ENCODE measurements around the gene TAS1R2.
A peak's percentile ranks its signal among the peaks of the same experiment; 100 is the strongest.

The TAS1R2 gene

DNA sequence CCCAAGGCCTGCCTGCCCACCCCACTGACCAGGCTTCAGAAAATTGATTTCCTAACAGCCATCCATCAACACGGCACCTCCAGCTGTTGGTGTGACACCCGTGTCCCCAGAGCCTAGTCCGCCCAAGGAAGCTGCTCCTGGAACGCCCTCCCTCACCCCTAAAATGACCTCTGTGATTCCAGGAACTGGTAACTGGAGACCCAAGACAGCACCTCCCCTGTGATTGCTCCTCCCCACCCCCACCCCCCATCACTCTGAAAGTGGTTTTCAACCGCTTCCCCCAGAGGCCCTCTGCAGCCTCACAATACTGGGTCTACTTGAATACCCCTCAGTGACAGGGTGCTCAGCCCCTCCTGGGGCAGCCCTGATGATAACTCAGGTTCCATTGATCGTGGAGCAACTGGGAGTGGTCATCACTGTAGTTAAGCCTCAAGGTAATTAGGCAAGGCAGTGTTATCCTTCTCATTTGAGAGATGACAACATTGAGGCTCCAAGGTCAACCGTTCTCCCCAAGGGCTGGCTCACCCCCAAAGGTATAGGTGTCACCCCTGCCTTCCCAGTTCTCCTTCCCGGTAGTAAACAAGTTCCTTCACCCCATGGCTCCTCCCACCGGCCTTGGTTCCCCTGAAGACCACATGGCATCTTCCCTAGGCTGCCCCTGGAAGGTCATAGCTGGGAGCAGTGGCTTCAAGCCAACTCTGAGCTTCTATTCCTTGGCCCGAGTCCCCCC, 52.0 kb downstream of the TAS1R2 start:
- no peak overlapping the region for H3K4me3 ChIP-seq
- H3K27ac ChIP-seq = no peak overlapping the region
- H3K27me3 ChIP-seq = peaks cover 0 to 9% (median 0%) of the 10 kb centered on the region in 11 experiments; a peak in 3 of 22 replicates
- no peak for TF ChIP-seq Cebpa-rat (IDR thresholded peaks at IDR 0.05)
- peaks cover 0 to 13% (median 6%) of the 10 kb centered on the region in 10 experiments; a peak in 7 of 20 replicates for H3K4me1 ChIP-seq
- H3K9ac ChIP-seq = no peak overlapping the region
- no peaks in the 10 kb centered on the region; a peak in 2 of 22 replicates for H4K20me1 ChIP-seq
- H3K4me2 ChIP-seq = peak overlapping the region in 7 of 11 experiments; percentile 2 to 36 (median 18); a peak in 7 of 22 replicates
- no peaks in the 10 kb centered on the region for H3K36me3 ChIP-seq
- no peaks in the 10 kb centered on the region for H3K9me3 ChIP-seq (replicated peaks in 1 of 11)

DNA sequence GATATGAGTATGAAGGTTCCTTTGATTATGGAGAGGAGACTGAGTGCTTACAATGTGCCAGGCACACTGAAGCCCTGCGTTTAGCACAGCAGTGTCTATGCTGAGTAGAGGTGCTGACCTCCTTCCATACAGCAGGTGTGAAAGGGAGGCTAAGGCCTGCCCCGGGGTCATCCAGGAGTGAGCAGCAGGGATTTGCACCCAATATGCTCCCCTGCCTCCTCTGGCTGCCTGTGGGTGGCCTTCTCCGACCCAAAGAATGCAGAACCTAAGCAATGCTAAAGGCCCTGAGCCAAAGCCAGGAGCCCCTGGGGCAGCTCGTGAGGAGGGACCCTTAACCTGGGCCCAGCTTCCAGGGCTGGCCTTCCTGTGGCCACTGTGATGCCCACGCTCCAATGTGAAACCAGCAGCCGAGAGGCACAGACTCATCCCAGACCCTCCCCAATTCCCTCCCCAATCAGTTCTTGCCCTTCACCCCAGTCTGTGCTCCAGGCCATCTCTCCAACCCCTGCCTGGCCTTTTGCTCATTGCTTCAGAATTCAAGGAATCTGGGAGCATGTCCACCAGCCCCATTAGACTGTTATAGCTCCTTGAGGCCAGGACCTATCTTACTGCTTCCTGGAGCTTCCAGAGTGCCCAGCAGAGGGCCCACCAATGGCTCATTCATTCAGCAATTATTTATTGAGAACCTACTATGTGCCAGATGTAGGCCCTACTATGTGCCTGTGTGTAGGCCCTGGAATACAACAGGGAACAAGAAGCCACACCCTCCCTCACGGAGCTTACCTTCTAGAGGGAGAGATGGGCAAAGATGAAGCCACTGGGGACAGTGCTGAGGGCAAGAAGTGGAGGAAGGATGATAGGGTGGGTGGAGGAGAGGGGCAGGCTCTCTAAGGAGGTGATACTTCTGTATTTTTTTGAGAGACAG, 53.3 kb downstream of the TAS1R2 start:
- Histone ChIP-seq H3K4me2 (no peak overlapping the region), H3K4me3 (no peak overlapping the region), H3K9ac (no peak overlapping the region), H3K27ac (no peak overlapping the region), H4K20me1 (no peaks in the 10 kb centered on the region; a peak in 2 of 22 replicates), H3K9me3 (replicated peaks in 1 of 11) (peaks cover 0 to 3% (median 0%) of the 10 kb centered on the region in 11 experiments; a peak in 1 of 22 replicates), H3K4me1 (peaks cover 0 to 13% (median 6%) of the 10 kb centered on the region in 10 experiments; a peak in 7 of 20 replicates), H3K27me3 (peaks cover 0 to 6% (median 0%) of the 10 kb centered on the region in 11 experiments; a peak in 2 of 22 replicates), H3K36me3 (no peaks in the 10 kb centered on the region)
- no peak for TF ChIP-seq Cebpa-rat (IDR thresholded peaks at IDR 0.05)

DNA sequence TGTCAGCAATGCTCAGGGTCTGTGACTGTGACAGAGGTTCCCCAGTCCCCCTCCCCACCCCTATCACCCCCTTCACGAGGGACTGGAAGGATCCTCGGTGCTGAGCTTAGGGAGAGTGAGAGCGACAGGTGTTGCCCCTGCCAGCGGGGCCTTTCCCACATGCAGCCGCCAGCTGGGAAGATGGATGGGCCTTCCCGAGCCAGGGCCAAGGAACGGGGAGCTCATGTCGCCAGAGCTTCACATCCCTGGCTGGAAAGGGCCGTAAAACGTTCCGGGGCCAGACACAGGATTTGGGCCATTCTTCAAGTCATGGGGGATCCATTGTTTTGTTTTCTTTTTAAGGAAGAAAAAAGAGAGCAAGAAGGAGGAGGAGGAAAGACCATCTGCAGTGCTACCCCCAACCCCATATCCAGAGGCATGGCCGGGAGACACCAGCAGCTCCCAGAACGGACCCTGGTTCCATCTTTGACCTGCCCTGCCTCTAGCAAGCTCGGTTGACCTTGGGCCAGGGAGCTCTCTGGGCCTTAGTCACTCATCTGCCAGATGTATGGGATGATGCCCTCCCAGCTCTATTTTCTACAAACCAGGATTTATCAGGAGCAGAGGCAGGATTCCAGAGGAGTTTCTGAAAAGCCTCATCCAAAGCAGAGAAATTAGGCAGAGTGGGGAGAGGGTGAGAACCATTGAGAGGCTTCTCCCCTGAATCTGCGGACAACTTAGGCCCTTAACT, 54.1 kb downstream of the TAS1R2 start:
- Histone ChIP-seq H3K36me3 (no peaks in the 10 kb centered on the region), H4K20me1 (no peaks in the 10 kb centered on the region; a peak in 2 of 22 replicates), H3K27me3 (no peaks in the 10 kb centered on the region; a peak in 2 of 22 replicates), H3K4me3 (no peak overlapping the region), H3K9ac (no peak overlapping the region), H3K9me3 (replicated peaks in 1 of 11) (peaks cover 0 to 3% (median 0%) of the 10 kb centered on the region in 11 experiments; a peak in 1 of 22 replicates), H3K4me2 (no peak overlapping the region), H3K27ac (no peak overlapping the region), H3K4me1 (peaks cover 0 to 13% (median 6%) of the 10 kb centered on the region in 10 experiments; a peak in 7 of 20 replicates)
- no peak for TF ChIP-seq Cebpa-rat (IDR thresholded peaks at IDR 0.05)

DNA sequence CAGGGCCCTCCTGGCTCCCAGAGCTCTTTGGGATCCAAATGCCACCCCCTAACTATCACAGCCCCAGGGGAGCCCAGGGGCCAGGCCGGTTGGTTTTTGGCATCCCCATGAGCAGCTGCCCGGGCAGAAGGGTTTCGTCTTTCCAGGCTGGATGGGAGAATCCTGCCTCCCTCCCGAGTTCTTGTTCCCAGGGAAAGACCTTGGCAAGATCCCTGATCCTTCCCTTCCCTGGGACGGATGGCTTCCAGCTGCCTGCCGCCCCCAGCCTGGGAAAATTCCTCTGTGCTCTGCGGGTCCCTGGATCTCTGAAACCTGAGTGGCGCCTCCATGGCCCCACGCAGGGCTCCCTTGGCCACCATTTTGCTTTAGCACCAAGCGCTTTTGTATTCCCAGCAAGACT, 55.6 kb downstream of the TAS1R2 start:
- H3K9ac ChIP-seq = no peak overlapping the region
- no peak overlapping the region for H3K4me2 ChIP-seq
- H3K4me3 ChIP-seq = no peak overlapping the region
- no peaks in the 10 kb centered on the region; a peak in 1 of 22 replicates for H4K20me1 ChIP-seq
- peaks cover 0 to 13% (median 6%) of the 10 kb centered on the region in 10 experiments; a peak in 7 of 20 replicates for H3K4me1 ChIP-seq
- H3K27ac ChIP-seq = no peak overlapping the region
- H3K27me3 ChIP-seq = no peaks in the 10 kb centered on the region
- TF ChIP-seq Cebpa-rat (IDR thresholded peaks at IDR 0.05) = no peak
- H3K9me3 ChIP-seq (replicated peaks in 1 of 11) = peaks cover 0 to 3% (median 0%) of the 10 kb centered on the region in 11 experiments; a peak in 1 of 22 replicates
- no peaks in the 10 kb centered on the region for H3K36me3 ChIP-seq

DNA sequence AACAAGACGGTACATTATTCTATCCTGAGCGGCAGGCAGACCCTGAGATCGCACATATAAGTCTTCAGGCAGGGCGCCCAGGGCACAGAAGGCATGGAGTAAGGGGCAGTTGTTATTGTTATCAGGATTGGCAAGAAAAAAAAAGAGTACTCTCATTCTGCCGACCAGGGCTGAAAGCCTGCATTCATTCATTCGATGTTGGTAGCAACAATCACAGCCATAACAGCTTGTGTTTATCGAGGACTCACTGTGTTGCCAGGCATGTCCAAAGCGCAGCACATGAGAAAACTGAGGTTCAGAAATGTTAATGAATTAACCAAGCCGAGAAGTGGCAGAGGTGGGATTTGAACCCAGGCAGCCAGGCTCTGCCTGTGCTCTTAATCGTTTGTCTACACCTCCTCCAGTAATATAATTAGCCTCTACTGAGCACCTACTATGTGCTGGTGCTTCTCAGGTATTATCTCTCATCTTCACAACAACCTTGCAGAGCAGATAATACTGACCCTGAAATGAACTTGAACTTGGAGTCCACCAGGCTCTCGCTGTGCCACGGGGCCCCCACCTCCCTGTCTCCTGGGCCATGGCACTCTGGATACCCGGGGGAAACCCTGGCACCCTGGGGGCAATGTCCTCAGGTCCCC, 56.2 kb downstream of the TAS1R2 start:
- Histone ChIP-seq H3K4me1 (peaks cover 0 to 13% (median 6%) of the 10 kb centered on the region in 10 experiments; a peak in 7 of 20 replicates), H3K27me3 (no peaks in the 10 kb centered on the region), H3K36me3 (no peaks in the 10 kb centered on the region), H4K20me1 (no peaks in the 10 kb centered on the region; a peak in 1 of 22 replicates), H3K27ac (no peak overlapping the region), H3K9ac (no peak overlapping the region), H3K4me2 (no peak overlapping the region), H3K9me3 (replicated peaks in 1 of 11) (peaks cover 0 to 3% (median 0%) of the 10 kb centered on the region in 11 experiments; a peak in 1 of 22 replicates), H3K4me3 (no peak overlapping the region)
- no peak for TF ChIP-seq Cebpa-rat (IDR thresholded peaks at IDR 0.05)

DNA sequence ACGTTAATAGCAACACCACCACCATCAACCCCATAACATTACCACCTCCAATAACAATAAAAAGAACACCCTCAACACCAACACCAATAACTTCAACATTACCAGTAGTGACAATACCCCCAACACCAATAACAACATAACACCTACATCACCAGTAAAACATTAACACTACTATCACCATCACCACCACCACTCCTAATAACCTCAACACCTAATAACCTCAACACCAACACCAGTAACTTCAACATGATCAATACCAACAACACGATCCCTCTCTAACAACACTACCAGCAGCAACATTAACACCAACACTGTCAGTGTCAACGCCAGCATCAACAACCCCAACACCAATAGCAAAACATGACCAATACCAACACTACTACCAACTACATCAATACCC, 57.2 kb downstream of the TAS1R2 start:
- TF ChIP-seq Cebpa-rat (IDR thresholded peaks at IDR 0.05) = no peak
- no peak overlapping the region for H3K9ac ChIP-seq
- H3K9me3 ChIP-seq (replicated peaks in 1 of 11) = peaks cover 0 to 3% (median 0%) of the 10 kb centered on the region in 11 experiments; a peak in 1 of 22 replicates
- no peak overlapping the region for H3K4me2 ChIP-seq
- H3K27me3 ChIP-seq = no peaks in the 10 kb centered on the region
- H3K4me3 ChIP-seq = no peak overlapping the region
- no peak overlapping the region for H3K27ac ChIP-seq
- no peaks in the 10 kb centered on the region for H3K36me3 ChIP-seq
- peaks cover 0 to 5% (median 1%) of the 10 kb centered on the region in 10 experiments; a peak in 7 of 20 replicates for H3K4me1 ChIP-seq
- no peaks in the 10 kb centered on the region; a peak in 1 of 22 replicates for H4K20me1 ChIP-seq

DNA sequence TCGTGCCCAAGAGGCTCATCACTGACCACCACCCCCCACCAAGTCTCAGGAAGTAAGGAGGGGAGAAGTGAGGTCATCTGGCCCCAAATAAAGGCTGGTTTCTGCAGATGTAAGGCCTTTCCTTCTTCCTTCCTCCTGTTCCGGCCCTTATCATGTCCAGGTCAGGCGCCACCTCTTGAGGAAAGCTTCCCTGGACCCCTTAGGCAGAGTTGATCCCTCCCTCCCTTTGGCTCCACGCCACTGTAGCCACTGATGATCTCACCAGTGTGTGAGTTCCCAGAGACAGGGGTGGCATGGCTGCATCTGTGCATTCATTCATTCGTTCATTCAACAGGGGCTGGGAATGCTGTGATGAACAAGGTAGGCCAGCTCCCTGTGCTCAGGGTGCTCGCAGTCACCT, 59.2 kb downstream of the TAS1R2 start:
- H3K4me3 ChIP-seq = no peak overlapping the region
- H3K27me3 ChIP-seq = no peaks in the 10 kb centered on the region
- no peak overlapping the region for H3K4me2 ChIP-seq
- no peaks in the 10 kb centered on the region for H3K36me3 ChIP-seq
- H3K27ac ChIP-seq = no peak overlapping the region
- no peaks in the 10 kb centered on the region; a peak in 1 of 20 replicates for H3K4me1 ChIP-seq
- H4K20me1 ChIP-seq = no peaks in the 10 kb centered on the region
- H3K9ac ChIP-seq = no peak overlapping the region
- TF ChIP-seq Cebpa-rat (IDR thresholded peaks at IDR 0.05) = no peak
- peaks cover 0 to 3% (median 0%) of the 10 kb centered on the region in 11 experiments; a peak in 1 of 22 replicates for H3K9me3 ChIP-seq (replicated peaks in 1 of 11)

DNA sequence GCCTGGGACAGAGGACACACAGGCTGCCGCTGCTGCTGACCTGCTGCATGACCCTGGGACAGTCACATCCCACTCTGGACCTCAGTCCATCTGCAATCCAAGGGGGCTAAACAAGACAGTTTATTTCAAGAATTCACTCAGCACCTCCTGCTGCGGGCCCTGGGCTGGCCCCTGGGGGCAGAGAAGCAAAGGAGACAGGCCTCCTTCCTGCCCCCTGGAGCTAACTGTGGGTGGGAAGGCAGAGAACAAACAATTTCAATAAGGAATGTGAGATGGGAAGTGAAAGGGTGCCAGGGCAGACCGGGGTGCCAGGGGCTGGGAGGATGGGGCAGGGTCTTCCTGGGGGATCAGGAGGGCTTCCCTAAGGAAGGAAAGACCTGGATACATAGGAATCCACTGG, 60.0 kb downstream of the TAS1R2 start:
- Histone ChIP-seq H3K9me3 (replicated peaks in 1 of 11) (peaks cover 0 to 3% (median 0%) of the 10 kb centered on the region in 11 experiments; a peak in 1 of 22 replicates), H3K27me3 (no peaks in the 10 kb centered on the region), H4K20me1 (no peaks in the 10 kb centered on the region), H3K4me2 (no peak overlapping the region), H3K4me3 (no peak overlapping the region), H3K27ac (no peak overlapping the region), H3K36me3 (no peaks in the 10 kb centered on the region), H3K4me1 (peaks cover 0 to 4% (median 0%) of the 10 kb centered on the region in 10 experiments; a peak in 1 of 20 replicates), H3K9ac (no peak overlapping the region)
- no peak for TF ChIP-seq Cebpa-rat (IDR thresholded peaks at IDR 0.05)

Measured in BLaER1 treated with 17β-estradiol and CSF1 and Interleukin-3, amounts not matched to agents 10 nM and 100 nM (cell line).